Effector memory CD4-positive, alpha-beta T cell (primary cell): ENCODE results near the gene CCL15.

Source experiments
- DNase-seq, 3 donors: peaks; one replicate each; pipeline ENCODE4 v3.0.0-alpha.2; 2020
- H3K27ac ChIP-seq: 2 replicates; pipeline ENCODE4 v1.7.0; 2013; ENCODE audit warnings: mild to moderate bottlenecking, low read length, moderate library complexity; ENCODE audit not compliant: insufficient read depth, poor library complexity, severe bottlenecking
- H3K27me3 ChIP-seq: replicated peaks from 2 replicates; pipeline ENCODE4 v1.7.0; 2013; ENCODE audit warnings: mild to moderate bottlenecking, low read length; ENCODE audit not compliant: insufficient read depth, control insufficient read depth, poor library complexity, severe bottlenecking
- H3K36me3 ChIP-seq: 2 replicates; pipeline ENCODE4 v1.7.0; 2013; ENCODE audit warnings: mild to moderate bottlenecking, low read length, moderate library complexity; ENCODE audit not compliant: control insufficient read depth, insufficient read depth
- H3K4me1 ChIP-seq: 2 replicates; pipeline ENCODE4 v1.7.0; 2013; ENCODE audit warnings: low read length, mild to moderate bottlenecking; ENCODE audit not compliant: control insufficient read depth, insufficient read depth, poor library complexity, severe bottlenecking
- H3K4me3 ChIP-seq: 2 replicates; pipeline ENCODE4 v1.7.0; 2013; ENCODE audit warnings: low read length, low read depth, mild to moderate bottlenecking; ENCODE audit not compliant: insufficient read depth, poor library complexity, severe bottlenecking
- H3K9me3 ChIP-seq: 2 replicates; pipeline ENCODE4 v1.7.0; 2013; ENCODE audit warnings: mild to moderate bottlenecking, low read length, moderate library complexity; ENCODE audit not compliant: control insufficient read depth
- total RNA-seq, 3 donors: gene quantifications; one replicate each; lab custom pipeline; 2026; lab: John Stamatoyannopoulos, UW

The CCL15 gene, protein sequence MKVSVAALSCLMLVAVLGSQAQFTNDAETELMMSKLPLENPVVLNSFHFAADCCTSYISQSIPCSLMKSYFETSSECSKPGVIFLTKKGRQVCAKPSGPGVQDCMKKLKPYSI
- total RNA-seq, result 0 reads per million in 3 donors

- no peak within 1 kb of the TSS for H3K4me3 ChIP-seq
- no peaks in the 10 kb centered on the region for H3K4me1 ChIP-seq
- no peaks in the 10 kb centered on the region for H3K27me3 ChIP-seq
- no peaks in the 10 kb centered on the region for H3K36me3 ChIP-seq
- no peak for DNase-seq
- no peaks in the 10 kb centered on the region for H3K9me3 ChIP-seq
- no peak within 1 kb of the TSS for H3K27ac ChIP-seq
These were observed at the start of gene CCL15 for GRCh38 chr17:36001110-36001771. Gene CCL15 (minus strand): TSS chr17:36001553. CDS start chr17:36001492, 61 bp downstream.

DNA sequence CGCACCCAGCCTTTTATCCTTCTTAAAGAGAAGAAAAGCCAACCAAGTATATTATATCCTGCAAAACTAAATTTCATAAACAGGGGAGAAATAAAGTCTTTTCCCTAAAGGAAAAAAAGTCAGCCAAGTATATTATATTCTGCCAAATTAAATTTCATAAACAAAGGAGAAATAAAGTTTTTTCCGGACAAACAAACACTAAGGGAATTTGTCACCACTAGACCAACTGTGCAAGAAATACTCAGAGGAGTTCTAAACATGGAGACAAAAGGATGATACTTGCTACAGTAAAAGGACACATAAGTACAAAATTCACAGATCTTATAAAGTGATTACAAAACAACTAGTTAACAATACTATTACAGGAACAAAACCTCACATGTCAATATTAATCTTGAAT, 48.3 kb upstream of the CCL15 start:
- DNase-seq, result no peak

GRCh38 chr17:36048066-36048465, 46.7 kb upstream of the CCL15 start:
- no peaks in the 10 kb centered on the region for H3K4me1 ChIP-seq
- no peaks in the 10 kb centered on the region for H3K9me3 ChIP-seq
- H3K36me3 ChIP-seq, result no peaks in the 10 kb centered on the region
- H3K27ac ChIP-seq, result no peak overlapping the region
- H3K27me3 ChIP-seq, result peaks cover 5% of the 10 kb centered on the region
- DNase-seq, result no peak
- H3K4me3 ChIP-seq, result no peak overlapping the region

More for the DNA sequence above, 48.3 kb upstream of the CCL15 start:
- H3K36me3 ChIP-seq, result no peaks in the 10 kb centered on the region
- no peak overlapping the region for H3K4me3 ChIP-seq
- peaks cover 5% of the 10 kb centered on the region for H3K27me3 ChIP-seq
- H3K4me1 ChIP-seq, result no peaks in the 10 kb centered on the region
- no peaks in the 10 kb centered on the region for H3K9me3 ChIP-seq
- no peak overlapping the region for H3K27ac ChIP-seq

DNA sequence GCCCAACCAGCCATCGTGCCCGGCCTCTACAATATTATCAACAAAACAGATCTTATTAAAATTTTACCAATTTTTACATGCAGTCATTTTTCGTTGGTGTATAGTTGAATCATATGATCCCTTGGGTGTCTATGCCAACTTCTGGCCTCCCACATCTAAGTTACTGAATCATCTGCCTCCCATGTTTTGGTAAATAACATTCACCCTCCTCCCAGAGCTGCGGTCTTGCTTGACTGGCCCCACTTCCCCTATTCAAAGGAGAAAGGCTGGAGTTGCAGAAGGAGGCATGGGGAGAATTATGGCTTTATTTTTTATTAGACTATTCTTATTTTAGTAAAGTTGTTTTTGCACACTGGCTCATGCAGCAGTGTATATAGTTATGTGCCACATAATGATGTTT, 34.9 kb upstream of the CCL15 start:
- Histone ChIP-seq H3K4me3 (no peak overlapping the region), H3K4me1 (no peaks in the 10 kb centered on the region), H3K27ac (no peak overlapping the region), H3K9me3 (no peaks in the 10 kb centered on the region), H3K27me3 (no peaks in the 10 kb centered on the region), H3K36me3 (no peaks in the 10 kb centered on the region)
- DNase-seq, result no peak

GRCh38 chr17:36034127-36034526, 32.8 kb upstream of the CCL15 start:
- Histone ChIP-seq H3K4me1 (no peaks in the 10 kb centered on the region), H3K36me3 (no peaks in the 10 kb centered on the region), H3K4me3 (no peak overlapping the region), H3K27ac (no peak overlapping the region), H3K9me3 (no peaks in the 10 kb centered on the region), H3K27me3 (no peaks in the 10 kb centered on the region)
- no peak for DNase-seq

DNA sequence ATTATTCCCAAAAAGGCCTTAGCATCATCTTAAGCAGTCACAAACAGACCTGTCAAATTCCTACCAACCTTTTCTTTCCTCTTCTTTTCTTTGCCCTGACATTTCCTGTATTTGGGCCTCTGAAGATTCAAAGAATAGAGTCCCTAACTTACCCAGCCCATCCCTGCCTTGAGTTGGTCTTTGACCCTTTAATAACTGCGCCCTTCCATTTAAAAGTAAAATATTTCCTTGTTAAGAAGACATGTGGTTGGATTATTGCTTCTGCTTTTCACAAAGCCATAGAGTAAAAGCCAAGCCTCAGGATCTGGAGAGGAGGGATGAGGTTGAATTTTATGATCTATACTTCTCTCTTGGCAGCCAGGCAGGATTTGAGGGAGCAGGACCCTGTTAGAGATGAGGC, 29.6 kb upstream of the CCL15 start:
- no peak for DNase-seq
- no peak overlapping the region for H3K27ac ChIP-seq
- no peak overlapping the region for H3K4me3 ChIP-seq
- no peaks in the 10 kb centered on the region for H3K9me3 ChIP-seq
- H3K27me3 ChIP-seq, result no peaks in the 10 kb centered on the region
- H3K4me1 ChIP-seq, result no peaks in the 10 kb centered on the region
- H3K36me3 ChIP-seq, result no peaks in the 10 kb centered on the region

GRCh38 chr17:36027761-36028160, 26.4 kb upstream of the CCL15 start:
- H3K27me3 ChIP-seq, result no peaks in the 10 kb centered on the region
- H3K27ac ChIP-seq, result no peak overlapping the region
- H3K9me3 ChIP-seq, result no peaks in the 10 kb centered on the region
- H3K4me1 ChIP-seq, result no peaks in the 10 kb centered on the region
- H3K4me3 ChIP-seq, result no peak overlapping the region
- no peaks in the 10 kb centered on the region for H3K36me3 ChIP-seq
- DNase-seq, result no peak

DNA sequence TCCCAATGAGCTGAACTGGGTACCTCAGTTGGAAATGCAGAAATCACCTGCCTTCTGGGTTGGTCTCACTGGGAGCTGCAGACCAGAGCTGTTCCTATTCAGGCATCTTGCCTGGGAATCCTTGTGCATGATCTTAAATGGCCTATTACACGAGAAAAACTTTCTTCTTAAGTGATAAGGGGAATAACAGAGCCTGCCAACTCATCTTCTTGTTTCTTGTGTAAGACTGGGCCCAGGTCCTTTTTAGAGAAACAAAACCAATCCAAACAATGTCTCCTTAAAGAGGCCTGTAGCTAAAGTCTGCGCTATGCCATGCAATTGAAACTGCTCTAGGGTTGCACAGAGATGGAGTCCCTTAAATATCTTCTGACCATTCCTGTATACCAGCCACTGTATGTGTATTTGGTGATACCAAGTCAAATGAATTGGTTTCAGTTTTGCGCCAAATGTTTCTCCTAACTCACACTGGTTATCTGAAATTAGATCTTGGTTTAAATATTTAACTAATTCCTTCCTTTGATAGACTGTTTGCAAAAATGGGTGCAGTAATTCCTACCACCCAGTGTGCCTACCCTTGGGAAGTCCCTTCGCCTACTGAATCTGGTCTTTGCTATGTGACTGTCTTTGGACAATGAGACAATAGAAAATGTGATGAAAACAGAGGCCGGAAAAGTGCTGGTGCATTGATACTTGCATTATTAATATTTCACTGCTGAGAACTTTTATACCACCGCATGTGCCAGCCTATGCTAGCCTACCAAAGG, 22.9 kb upstream of the CCL15 start:
- no peak for DNase-seq
- no peak overlapping the region for H3K4me3 ChIP-seq
- no peaks in the 10 kb centered on the region for H3K36me3 ChIP-seq
- no peaks in the 10 kb centered on the region for H3K27me3 ChIP-seq
- H3K27ac ChIP-seq, result no peak overlapping the region
- no peaks in the 10 kb centered on the region for H3K9me3 ChIP-seq
- no peaks in the 10 kb centered on the region for H3K4me1 ChIP-seq

- no peak overlapping the region for H3K4me3 ChIP-seq
- no peaks in the 10 kb centered on the region for H3K4me1 ChIP-seq
- no peak overlapping the region for H3K27ac ChIP-seq
- H3K9me3 ChIP-seq, result no peaks in the 10 kb centered on the region
- no peak for DNase-seq
- no peaks in the 10 kb centered on the region for H3K36me3 ChIP-seq
- no peaks in the 10 kb centered on the region for H3K27me3 ChIP-seq
These were observed 18.1 kb upstream of the CCL15 start for GRCh38 chr17:36019423-36019822.

- no peaks in the 10 kb centered on the region for H3K9me3 ChIP-seq
- no peak within 1 kb of the TSS for H3K27ac ChIP-seq
- no peak for DNase-seq
- H3K27me3 ChIP-seq, result no peaks in the 10 kb centered on the region
- no peaks in the 10 kb centered on the region for H3K36me3 ChIP-seq
- no peak within 1 kb of the TSS for H3K4me3 ChIP-seq
- H3K4me1 ChIP-seq, result no peaks in the 10 kb centered on the region
These were observed 16.4 kb upstream of the CCL15 start, which contains the start of gene CCL23 for GRCh38 chr17:36017799-36018198. Gene CCL23 (minus strand): TSS chr17:36017972. CDS start chr17:36017897, 75 bp downstream.
